HepG2 (cell line): ENCODE measurements around the gene DDIT4. TPM values are rescaled to one million over a fixed set of nuclear protein-coding genes. Genes with fewer than 3 reads are reported as not detected.

Source experiments
- BCL6 ChIP-seq: IDR thresholded peaks from 2 replicates; pipeline ENCODE4 v1.6.1; 2016; ENCODE audit warnings: missing genetic modification reagents, missing compliant biosample characterization
- ESRRA ChIP-seq: sonication (generic); formaldehyde crosslinking; IDR thresholded peaks from 2 replicates; pipeline ENCODE4 v1.5.1; 2020; ENCODE audit warnings: mild to moderate bottlenecking, low read depth, missing genetic modification reagents
- MAFK ChIP-seq, 2 experiments: IDR thresholded peaks in 1 of 2; conservative IDR thresholded peaks in 1 of 2; 2 replicates each; pipeline ENCODE4 v1.6.1; 2011; ENCODE audit warnings: improper control_type of control experiment in 2 of 2, low read length in 2 of 2
- MED1 ChIP-seq: sonication (generic); formaldehyde crosslinking; IDR thresholded peaks from 2 replicates; pipeline ENCODE4 v1.4.0; 2020; ENCODE audit warnings: missing genetic modification reagents
- MTA1 ChIP-seq: sonication (generic); formaldehyde crosslinking; IDR thresholded peaks from 2 replicates; pipeline ENCODE4 v1.4.0; 2020; ENCODE audit warnings: missing genetic modification reagents, mild to moderate bottlenecking, borderline replicate concordance
- NR2F2 ChIP-seq: IDR thresholded peaks from 2 replicates; pipeline ENCODE4 v1.6.1; 2012; ENCODE audit warnings: low read depth, inconsistent platforms, borderline replicate concordance
- SAP130 ChIP-seq: IDR thresholded peaks from 2 replicates; pipeline ENCODE4 v1.6.1; 2016; ENCODE audit warnings: low read depth
- SMARCC2 ChIP-seq: fragments of 450-650 bp; IDR thresholded peaks from 2 replicates; pipeline ENCODE4 v1.6.1; 2017; ENCODE audit warnings: antibody characterized with exemption, mild to moderate bottlenecking
- SP4 ChIP-seq: sonication (generic); formaldehyde crosslinking; IDR thresholded peaks from 2 replicates; pipeline ENCODE4 v1.8.1; 2023; ENCODE audit warnings: mild to moderate bottlenecking, missing genetic modification reagents
- THAP9 ChIP-seq: sonication (generic); formaldehyde crosslinking; IDR thresholded peaks from 2 replicates; pipeline ENCODE4; 2020; ENCODE audit warnings: missing genetic modification reagents, mild to moderate bottlenecking, borderline replicate concordance
- YEATS4 ChIP-seq: sonication (generic); formaldehyde crosslinking; IDR thresholded peaks from 2 replicates; pipeline ENCODE4 v1.4.0; 2020; ENCODE audit warnings: missing genetic modification reagents, borderline replicate concordance
- ZKSCAN8 ChIP-seq: IDR thresholded peaks from 2 replicates; pipeline ENCODE4 v1.6.1; 2016; ENCODE audit warnings: borderline replicate concordance, missing genetic modification reagents, missing compliant biosample characterization
- ZMYM3 ChIP-seq: sonication (generic); formaldehyde crosslinking; IDR thresholded peaks from 2 replicates; pipeline ENCODE4 v1.5.1; 2020; ENCODE audit warnings: mild to moderate bottlenecking, missing genetic modification reagents
- ZNF280D ChIP-seq: sonication (generic); formaldehyde crosslinking; IDR thresholded peaks from 2 replicates; pipeline ENCODE4 v1.5.1; 2020; ENCODE audit warnings: mild to moderate bottlenecking, missing genetic modification reagents
- ZNF281 ChIP-seq: sonication (generic); formaldehyde crosslinking; IDR thresholded peaks from 2 replicates; pipeline ENCODE4 v1.4.0; 2020; ENCODE audit warnings: missing genetic modification reagents, borderline replicate concordance
- ZNF282 ChIP-seq: fragments of 450-650 bp; IDR thresholded peaks from 2 replicates; pipeline ENCODE4 v1.6.1; 2018; ENCODE audit not compliant: partially characterized antibody
- ZNF382 ChIP-seq: sonication (generic); formaldehyde crosslinking; IDR thresholded peaks from 2 replicates; pipeline ENCODE4 v1.5.0; 2020; ENCODE audit warnings: missing genetic modification reagents, mild to moderate bottlenecking, borderline replicate concordance
- ZNF556 ChIP-seq: sonication (generic); formaldehyde crosslinking; IDR thresholded peaks from 2 replicates; pipeline ENCODE4 v1.4.0; 2020; ENCODE audit warnings: mild to moderate bottlenecking, missing genetic modification reagents, borderline replicate concordance
- ZNF597 ChIP-seq: sonication (generic); formaldehyde crosslinking; IDR thresholded peaks from 2 replicates; pipeline ENCODE4 v1.5.0; 2020; ENCODE audit warnings: missing genetic modification reagents
- ZNF841 ChIP-seq: sonication (generic); formaldehyde crosslinking; IDR thresholded peaks from 2 replicates; pipeline ENCODE4 v1.8.1; 2023; ENCODE audit warnings: missing genetic modification reagents, borderline replicate concordance
- polyA plus RNA-seq, 8 experiments: library from polyadenylated mRNA; depleted of rRNA in 3 of 8; stranded (reverse) in 7 of 8; unstranded in 1 of 8; fragments of >200 nt; fragmentation: Illumina TruSeq in 4 of 8; extraction: Trizol in 4 of 8; gene quantifications; 2 replicates each; pipeline versions ENCODE4 v1.2.1 to v1.2.3, GENCODE V29; 2011 to 2016; ENCODE audit warnings: low read depth in 4 of 8, missing spikeins in 1 of 8, mixed read lengths in 1 of 8; ENCODE audit not compliant: insufficient read depth in 1 of 8
- total RNA-seq, 5 experiments: library from RNA; depleted of rRNA; stranded (reverse); fragments of >200 nt; fragmentation: Illumina TruSeq; extraction: Trizol; gene quantifications; 2 replicates each; pipeline ENCODE4 v1.2.3, GENCODE V29; 2016; ENCODE audit warnings: low read depth in 1 of 5

Gene DDIT4
- total and polyA plus RNA-seq, 2 of the 13 experiments (the other 11 are each of a cell fraction or from before 2014, with no cell fraction given) = 35.6 to 40.7 TPM

- TF ChIP-seq SP4 (CRISPR knock-in tag) = no peak
- TF ChIP-seq ZKSCAN8 (CRISPR knock-in tag) = no peak
- TF ChIP-seq ZMYM3 (CRISPR knock-in tag) = 0 out of 2 replicates have a peak, but pooled peaks have one; percentile 22
- TF ChIP-seq NR2F2 = no peak
- no peak for TF ChIP-seq ZNF382 (CRISPR knock-in tag)
- no peak for TF ChIP-seq SMARCC2
- no peak; the same call in 1 of the 2 replicates for TF ChIP-seq ZNF281
- TF ChIP-seq BCL6 (CRISPR knock-in tag) = no peak
- no peak for TF ChIP-seq THAP9 (CRISPR knock-in tag)
- no peak for TF ChIP-seq MAFK (conservative IDR thresholded peaks at IDR 0.05 in 1 of 2, IDR thresholded peaks at IDR 0.05 in 1 of 2; ENCODE audit: low read length in 2 of 2)
- TF ChIP-seq ZNF282 = no peak
- TF ChIP-seq ZNF597 (CRISPR knock-in tag) = no peak
- peak; percentile 60 for TF ChIP-seq SAP130
- TF ChIP-seq ZNF556 (CRISPR knock-in tag) = no peak; the same call in 1 of the 2 replicates
- no peak for TF ChIP-seq ZNF841 (CRISPR knock-in tag)
- TF ChIP-seq MTA1 = no peak
- 0 out of 2 replicates have a peak, but pooled peaks have one; percentile 20 for TF ChIP-seq ZNF280D
- no peak for TF ChIP-seq YEATS4 (CRISPR knock-in tag)
- TF ChIP-seq ESRRA (CRISPR knock-in tag) = no peak
- peak; percentile 82 for TF ChIP-seq MED1 (CRISPR knock-in tag)
These were observed 10.0 kb upstream of the DDIT4 start (continued) for GRCh38 chr10:72263613-72264241.
